Adrenal gland (tissue), 12 donors: ENCODE results near the gene PXYLP1. TPM values are rescaled to one million over a fixed set of nuclear protein-coding genes. Genes with fewer than 3 reads are reported as not detected.
A peak's percentile ranks its signal among the peaks of the same experiment; 100 is the strongest.

ENCODE experiments used
- DNase-seq, 7 donors: peaks; one replicate each; pipeline ENCODE4 v3.0.0-alpha.2; 2019 to 2020
- H3K27ac ChIP-seq, 5 donors: fragments of 200-600 bp; sonication (generic) in 4 of 5; 1 replicate in 3 of 5; 2 replicates in 2 of 5; pipeline versions ENCODE4 v1.5.1 to v1.8.0; 2016 to 2020; ENCODE audit warnings: mild to moderate bottlenecking in 1 of 5
- H3K27me3 ChIP-seq: fragments of 200-600 bp; 2 replicates; pipeline ENCODE4 v1.8.0; 2021
- H3K36me3 ChIP-seq, 2 donors: fragments of 200-600 bp; replicated peaks in 1 of 2; 1 replicate in 1 of 2; 2 replicates in 1 of 2; pipeline versions ENCODE4 v1.5.1 to v1.8.0; 2018 to 2022
- H3K4me1 ChIP-seq, 2 donors: fragments of 200-600 bp; replicated peaks in 1 of 2; 1 replicate in 1 of 2; 2 replicates in 1 of 2; pipeline versions ENCODE4 v1.5.1 to v1.8.0; 2018 to 2021
- H3K4me3 ChIP-seq, 4 donors: fragments of 200-600 bp; sonication (generic) in 3 of 4; one replicate each; pipeline ENCODE4 v1.5.1; 2016 to 2018
- H3K9me3 ChIP-seq, 3 donors: fragments of 200-600 bp; sonication (generic) in 1 of 3; replicated peaks in 1 of 3; 1 replicate in 2 of 3; 2 replicates in 1 of 3; pipeline versions ENCODE4 v1.5.1 to v1.8.0; 2016 to 2021
- POLR2A ChIP-seq, 2 donors: fragments of 450-650 bp; IDR thresholded peaks; one replicate each; pipeline ENCODE4 v1.6.1; 2017; ENCODE audit warnings: antibody characterized with exemption in 2 of 2, mild to moderate bottlenecking in 2 of 2, moderate library complexity in 1 of 2
- WGBS, 4 donors: extraction: QIAGEN DNeasy Blood & Tissue Kit in 2 of 4; methylation state at CpG; one replicate each; pipeline versions ENCODE4 v1.1.5 to v1.1.7; 2013 to 2017; 5-methylcytosine and 5-hydroxymethylcytosine counted together
- intact Hi-C, 2 donors: fragments of 100-400 bp; cut with DNase I; formaldehyde crosslinking; loops; one replicate each; pipeline versions ENCODE4 v1.14.1 to v1.15.0; 2022 to 2023
- polyA plus RNA-seq, 3 donors: library from polyadenylated mRNA; stranded (reverse); fragments of 200-250 nt in 2 of 3; fragments of 350-450 nt in 1 of 3; fragmentation: Illumina TruSeq in 1 of 3; extraction: RNeasy Lipid Tissue Mini Kit (QIAGEN cat#74804) in 1 of 3; gene quantifications; one replicate each; pipeline ENCODE4 v1.2.3, GENCODE V29; 2013 to 2014
- total RNA-seq, 9 donors: library from RNA; depleted of rRNA in 4 of 9; stranded (reverse); fragments of >200 nt in 4 of 9; fragments of 120-200 nt in 1 of 9; fragmentation: NEBNext Ultra II Directional in 1 of 9; extraction: Animal tissue kit (Norgen Biotek cat#: 25700) in 1 of 9; gene quantifications; one replicate each; pipeline versions ENCODE4 v1.1.0 to v1.2.4, GENCODE V29; 2013 to 2023
- TF ChIP-seq, protein P1 (sequence below), 6 experiments: fragments of 450-650 bp in 4 of 6; fragments of 200-600 bp in 2 of 6; sonication (generic) in 1 of 6; IDR thresholded peaks; 1 replicate in 5 of 6; 2 replicates in 1 of 6; pipeline versions ENCODE4 v1.5.1 to v1.8.0; 2016 to 2021; ENCODE audit warnings: antibody characterized with exemption in 6 of 6, mild to moderate bottlenecking in 2 of 6, moderate library complexity in 1 of 6
- donor health status: healthy with polysubstance abuse.
- donor health status: Bipolar disorder and iron deficiency.
- donor health status: DM: yes; HTN: yes; CAD: no.
- donor health status: DM: no; HTN: no; CAD: no.
- donor health status: DM: no; HTN: no; CAD: no.
- donor health status: DM: yes; HTN: yes; CAD: no.

The PXYLP1 gene
- total and polyA plus RNA-seq, 12 donors: 5.5 to 22.7 (median 8.1) TPM

DNA sequence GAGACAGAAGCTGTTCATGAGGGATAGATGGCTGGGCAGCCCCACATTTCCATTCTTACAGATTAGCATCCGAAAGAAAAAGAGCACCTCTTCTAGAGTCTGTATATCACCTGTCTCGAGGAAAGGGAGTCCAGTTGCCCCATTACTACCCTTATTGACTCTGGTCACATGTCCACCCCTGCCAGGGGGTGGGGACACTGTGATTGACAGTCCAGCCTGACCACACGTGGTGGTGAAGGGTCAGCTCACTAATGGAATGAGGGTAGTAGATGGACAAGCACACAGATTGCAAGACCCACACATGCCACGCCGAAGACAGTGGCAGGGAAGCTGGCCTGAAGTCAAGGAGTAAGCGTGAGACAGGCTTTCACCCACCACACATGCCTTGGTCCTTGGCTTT, 45.8 kb downstream of the PXYLP1 start:
- Histone ChIP-seq H3K4me3 (no peak overlapping the region), H3K36me3 (no peaks in the 10 kb centered on the region), H3K27ac (no peak overlapping the region), H3K4me1 (peaks cover 0 to 4% of the 10 kb centered on the region in 2 donors), H3K27me3 (no peaks in the 10 kb centered on the region), H3K9me3 (no peaks in the 10 kb centered on the region)
- WGBS, 4 donors: 75 to 80% (median 77%) methylated on average over 5 to 6 of the region's 6 CpGs
- TF ChIP-seq POLR2A (IDR thresholded peaks at IDR 0.05): no peak
- TF ChIP-seq, protein P1, sequence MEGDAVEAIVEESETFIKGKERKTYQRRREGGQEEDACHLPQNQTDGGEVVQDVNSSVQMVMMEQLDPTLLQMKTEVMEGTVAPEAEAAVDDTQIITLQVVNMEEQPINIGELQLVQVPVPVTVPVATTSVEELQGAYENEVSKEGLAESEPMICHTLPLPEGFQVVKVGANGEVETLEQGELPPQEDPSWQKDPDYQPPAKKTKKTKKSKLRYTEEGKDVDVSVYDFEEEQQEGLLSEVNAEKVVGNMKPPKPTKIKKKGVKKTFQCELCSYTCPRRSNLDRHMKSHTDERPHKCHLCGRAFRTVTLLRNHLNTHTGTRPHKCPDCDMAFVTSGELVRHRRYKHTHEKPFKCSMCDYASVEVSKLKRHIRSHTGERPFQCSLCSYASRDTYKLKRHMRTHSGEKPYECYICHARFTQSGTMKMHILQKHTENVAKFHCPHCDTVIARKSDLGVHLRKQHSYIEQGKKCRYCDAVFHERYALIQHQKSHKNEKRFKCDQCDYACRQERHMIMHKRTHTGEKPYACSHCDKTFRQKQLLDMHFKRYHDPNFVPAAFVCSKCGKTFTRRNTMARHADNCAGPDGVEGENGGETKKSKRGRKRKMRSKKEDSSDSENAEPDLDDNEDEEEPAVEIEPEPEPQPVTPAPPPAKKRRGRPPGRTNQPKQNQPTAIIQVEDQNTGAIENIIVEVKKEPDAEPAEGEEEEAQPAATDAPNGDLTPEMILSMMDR (IDR thresholded peaks at IDR 0.05): no peak
- intact Hi-C loops: loop anchor here in 1 of 2 donors (5.0 kb wide), 1 partner anchor 45 kb away; the partner anchor contains the start of gene PXYLP1
- DNase-seq: peak in 1 of 7 donors; percentile 36

DNA sequence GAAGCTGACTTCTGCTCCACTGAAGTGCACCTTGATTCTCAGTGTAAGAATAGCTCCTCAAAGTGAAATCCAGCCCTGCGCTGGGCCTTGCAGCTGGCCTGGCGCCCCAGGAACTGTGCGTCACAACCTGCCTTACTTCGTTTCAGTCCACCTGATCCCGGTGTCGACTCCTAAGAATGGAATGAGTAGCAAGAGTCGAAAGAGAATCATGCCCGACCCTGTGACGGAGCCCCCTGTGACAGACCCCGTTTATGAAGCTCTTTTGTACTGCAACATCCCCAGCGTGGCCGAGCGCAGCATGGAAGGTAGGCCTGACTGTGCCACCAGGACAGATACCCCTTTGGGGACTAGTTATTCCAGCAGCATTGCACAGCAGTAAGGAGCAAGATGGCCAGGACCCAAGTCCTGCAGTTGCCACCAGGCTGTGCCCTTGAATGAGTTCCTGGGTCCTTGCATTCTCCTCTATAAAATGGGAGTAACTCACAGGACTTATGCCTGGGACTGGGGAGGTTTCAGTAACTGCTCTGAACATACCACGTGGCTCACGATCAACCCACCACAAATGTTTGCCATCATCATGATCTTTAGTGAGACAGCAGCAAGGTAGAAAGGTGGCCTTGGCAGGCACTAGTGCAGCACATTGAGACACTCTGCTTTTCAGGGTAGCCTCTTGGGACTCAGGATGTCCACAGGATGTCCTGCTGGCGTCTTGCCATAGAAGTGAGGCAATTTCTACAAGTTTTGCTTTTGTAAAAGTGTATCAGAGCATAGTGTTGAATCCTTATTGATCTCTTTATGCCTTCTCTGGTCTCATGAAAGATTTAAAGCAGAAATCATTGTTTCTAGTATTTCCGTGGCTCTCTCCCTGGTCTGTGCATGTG, 46.8 kb downstream of the PXYLP1 start:
- peak in 4 of 7 donors; percentile 44 to 74 (median 58) for DNase-seq
- Histone ChIP-seq H3K27me3 (no peaks in the 10 kb centered on the region), H3K4me1 (peaks cover 0 to 4% of the 10 kb centered on the region in 2 donors), H3K4me3 (no peak overlapping the region), H3K9me3 (no peaks in the 10 kb centered on the region), H3K36me3 (no peaks in the 10 kb centered on the region), H3K27ac (no peak overlapping the region)
- TF ChIP-seq, protein P1 (IDR thresholded peaks at IDR 0.05): no peak
- no peak for TF ChIP-seq POLR2A (IDR thresholded peaks at IDR 0.05)
- intact Hi-C loops: loop anchor here in 1 of 2 donors (5.0 kb wide), 1 partner anchor 46 kb away; the partner anchor contains the start of gene PXYLP1
- WGBS, 4 donors: 79 to 93% (median 92%) methylated on average over 5 to 17 of the region's 17 CpGs

DNA sequence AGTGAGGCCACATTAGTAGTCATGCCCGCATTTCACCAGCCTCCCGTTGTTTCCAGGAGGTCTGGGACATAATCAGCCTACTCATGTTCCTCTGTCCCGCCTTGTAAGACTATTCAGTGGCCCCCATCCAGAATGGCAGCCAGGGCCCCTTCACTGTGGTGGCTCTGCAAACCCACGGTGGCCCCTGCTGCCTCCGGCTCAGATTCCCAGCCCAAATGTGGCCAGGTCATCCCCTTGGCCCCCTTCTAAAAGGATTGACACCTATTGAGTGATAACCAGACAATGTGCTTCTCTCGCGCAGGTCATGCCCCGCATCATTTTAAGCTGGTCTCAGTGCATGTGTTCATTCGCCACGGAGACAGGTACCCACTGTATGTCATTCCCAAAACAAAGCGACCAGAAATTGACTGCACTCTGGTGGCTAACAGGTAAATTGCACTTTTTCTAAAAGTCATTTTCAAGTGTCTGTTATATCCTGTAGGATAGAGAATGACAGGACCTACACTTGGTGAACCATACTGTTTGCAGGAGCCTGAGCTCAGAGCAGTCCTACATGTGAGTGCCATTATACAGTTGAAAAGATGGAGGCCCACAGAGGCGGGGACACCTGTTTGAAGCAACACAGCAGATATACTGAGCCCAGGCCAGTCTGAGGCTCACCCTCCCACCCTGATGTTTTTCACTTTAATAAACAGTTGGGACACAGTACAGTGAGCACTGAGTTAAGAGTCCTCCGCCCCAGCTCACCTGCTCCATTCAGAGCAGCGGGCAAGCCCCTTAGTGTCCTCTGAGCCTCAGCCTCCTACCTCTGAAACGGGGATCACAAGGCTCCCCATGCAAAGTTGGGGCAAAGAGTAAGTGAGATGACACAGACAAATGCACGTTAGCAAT, 47.7 kb downstream of the PXYLP1 start:
- Histone ChIP-seq H3K9me3 (no peaks in the 10 kb centered on the region), H3K27ac (no peak overlapping the region), H3K36me3 (no peaks in the 10 kb centered on the region), H3K4me1 (peaks cover 0 to 4% of the 10 kb centered on the region in 2 donors), H3K27me3 (no peaks in the 10 kb centered on the region), H3K4me3 (no peak overlapping the region)
- intact Hi-C loops: loop anchor here in 1 of 2 donors (5.0 kb wide), 1 partner anchor 47 kb away; the partner anchor contains the start of gene PXYLP1
- no peak for TF ChIP-seq POLR2A (IDR thresholded peaks at IDR 0.05)
- TF ChIP-seq, protein P1 (IDR thresholded peaks at IDR 0.05): peak; percentile 57 to 74 (median 63)
- DNase-seq: peak in 2 of 7 donors; percentile 21 to 57
- 45 to 63% (median 51%) methylated on average over 14 to 16 of the region's 16 CpGs for WGBS, 4 donors
